H9 (cell line): ENCODE data around the gene SETD3. TPM values are rescaled to one million over a fixed set of nuclear protein-coding genes. Genes with fewer than 3 reads are reported as not detected.

Experiments
- DNase-seq: peaks from one replicate; pipeline ENCODE4 v3.0.0-alpha.2; 2017
- H2AFZ ChIP-seq: one replicate; pipeline ENCODE4 v1.6.1; 2013; ENCODE audit warnings: mild to moderate bottlenecking, low read length, control low read depth, moderate library complexity
- H2AK5ac ChIP-seq: 2 replicates; pipeline ENCODE4 v1.6.1; 2013; ENCODE audit warnings: low read length, control low read depth, mixed read lengths; ENCODE audit not compliant: insufficient read length
- H2BK120ac ChIP-seq: one replicate; pipeline ENCODE4 v1.6.1; 2013; ENCODE audit warnings: low read depth, mild to moderate bottlenecking, low read length, control low read depth, inconsistent platforms; ENCODE audit not compliant: poor library complexity, severe bottlenecking
- H2BK12ac ChIP-seq: 2 replicates; pipeline ENCODE4 v1.6.1; 2013; ENCODE audit warnings: low read length, control low read depth, mixed read lengths, low read depth; ENCODE audit not compliant: insufficient read length
- H2BK15ac ChIP-seq: 2 replicates; pipeline ENCODE4 v1.6.1; 2013; ENCODE audit warnings: low read depth, low read length, control low read depth
- H2BK20ac ChIP-seq: one replicate; pipeline ENCODE4 v1.6.1; 2013; ENCODE audit warnings: low read depth, mild to moderate bottlenecking, low read length, control low read depth, inconsistent platforms; ENCODE audit not compliant: poor library complexity, severe bottlenecking
- H2BK5ac ChIP-seq: 2 replicates; pipeline ENCODE4 v1.6.1; 2013; ENCODE audit warnings: low read length, control low read depth, mixed read lengths; ENCODE audit not compliant: insufficient read length
- H3K14ac ChIP-seq: 2 replicates; pipeline ENCODE4 v1.6.1; 2013; ENCODE audit warnings: low read length, control low read depth; ENCODE audit not compliant: insufficient read depth
- H3K18ac ChIP-seq: 2 replicates; pipeline ENCODE4 v1.6.1; 2013; ENCODE audit warnings: low read depth, mild to moderate bottlenecking, mixed read lengths, low read length, control low read depth; ENCODE audit not compliant: insufficient read length
- H3K23ac ChIP-seq: 2 replicates; pipeline ENCODE4 v1.6.1; 2013; ENCODE audit warnings: low read length, control low read depth, mixed read lengths, low read depth; ENCODE audit not compliant: insufficient read length
- H3K23me2 ChIP-seq: 2 replicates; pipeline ENCODE4 v1.6.1; 2013; ENCODE audit warnings: low read depth, mild to moderate bottlenecking, mixed read lengths, low read length, control low read depth; ENCODE audit not compliant: insufficient read length, poor library complexity, severe bottlenecking
- H3K27ac ChIP-seq: 2 replicates; pipeline ENCODE4 v1.5.1; 2013; ENCODE audit warnings: low read length, control low read depth, mixed read lengths, low read depth; ENCODE audit not compliant: insufficient read length
- H3K27me3 ChIP-seq: 2 replicates; pipeline ENCODE4 v1.6.1; 2013; ENCODE audit warnings: low read length, control low read depth, inconsistent platforms; ENCODE audit not compliant: insufficient read depth
- H3K4ac ChIP-seq: 2 replicates; pipeline ENCODE4 v1.6.1; 2013; ENCODE audit warnings: low read depth, mild to moderate bottlenecking, control low read depth, inconsistent platforms, low read length, moderate library complexity
- H3K4me1 ChIP-seq: 2 replicates; pipeline ENCODE4 v1.6.1; 2013; ENCODE audit warnings: low read length, control low read depth, inconsistent platforms; ENCODE audit not compliant: insufficient read depth
- H3K4me2 ChIP-seq: 2 replicates; pipeline ENCODE4 v1.6.1; 2013; ENCODE audit warnings: low read length, control low read depth, mixed read lengths; ENCODE audit not compliant: insufficient read length, insufficient read depth
- H3K56ac ChIP-seq: 2 replicates; pipeline ENCODE4 v1.6.1; 2013; ENCODE audit warnings: low read depth, mild to moderate bottlenecking, mixed read lengths, low read length, control low read depth; ENCODE audit not compliant: insufficient read length
- H3K79me1 ChIP-seq: 2 replicates; pipeline ENCODE4 v1.6.1; 2013; ENCODE audit warnings: low read depth, mild to moderate bottlenecking, moderate library complexity, low read length, control low read depth, inconsistent platforms; ENCODE audit not compliant: insufficient read depth, poor library complexity, severe bottlenecking
- H3K79me2 ChIP-seq: 2 replicates; pipeline ENCODE4 v1.6.1; 2013; ENCODE audit warnings: low read length, control low read depth, inconsistent platforms; ENCODE audit not compliant: insufficient read depth
- H3K9ac ChIP-seq: 2 replicates; pipeline ENCODE4 v1.6.1; 2013; ENCODE audit warnings: low read length, control low read depth, mixed read lengths; ENCODE audit not compliant: insufficient read length; ENCODE audit errors: extremely low read depth
- H3K9me3 ChIP-seq: one replicate; pipeline ENCODE4 v1.6.1; 2013; ENCODE audit warnings: low read depth, low read length, inconsistent platforms; ENCODE audit not compliant: control insufficient read depth
- H3T11ph ChIP-seq: one replicate; pipeline ENCODE4 v1.6.1; 2013; ENCODE audit warnings: mild to moderate bottlenecking, low read length, control low read depth, inconsistent platforms
- H4K20me1 ChIP-seq: one replicate; pipeline ENCODE4 v1.6.1; 2013; ENCODE audit not compliant: control insufficient read depth, insufficient read length, insufficient read depth
- H4K5ac ChIP-seq: 2 replicates; pipeline ENCODE4 v1.6.1; 2013; ENCODE audit warnings: low read depth, mild to moderate bottlenecking, mixed read lengths, low read length, control low read depth; ENCODE audit not compliant: insufficient read length
- H4K8ac ChIP-seq: replicated peaks from 2 replicates; pipeline ENCODE4 v1.6.1; 2013; ENCODE audit warnings: low read length, control low read depth, mixed read lengths, low read depth; ENCODE audit not compliant: insufficient read length
- H4K91ac ChIP-seq: 2 replicates; pipeline ENCODE4 v1.6.1; 2013; ENCODE audit warnings: low read depth, mild to moderate bottlenecking, moderate library complexity, mixed read lengths, low read length, control low read depth; ENCODE audit not compliant: insufficient read length
- H3K27ac Mint-ChIP-seq, 3 experiments: 2 replicates in 2 of 3; 3 replicates in 1 of 3; pipeline ENCODE4 v1.8.0; 2020 to 2021; ENCODE audit warnings: mixed read lengths in 3 of 3, mild to moderate bottlenecking in 1 of 3, moderate library complexity in 1 of 3
- H3K27me3 Mint-ChIP-seq: 2 replicates; pipeline ENCODE4 v1.8.0; 2021; ENCODE audit warnings: low read depth, mild to moderate bottlenecking, moderate library complexity, mixed read lengths
- H3K36me3 Mint-ChIP-seq, 3 experiments: 2 replicates in 2 of 3; 3 replicates in 1 of 3; pipeline ENCODE4 v1.8.0; 2020 to 2021; ENCODE audit warnings: low read depth in 3 of 3, mixed read lengths in 3 of 3; ENCODE audit not compliant: insufficient read depth in 1 of 3
- H3K4me1 Mint-ChIP-seq, 2 experiments: 2 replicates each; pipeline ENCODE4 v1.8.0; 2020; ENCODE audit warnings: mixed read lengths in 2 of 2
- H3K4me3 Mint-ChIP-seq, 2 experiments: 2 replicates in 1 of 2; 3 replicates in 1 of 2; pipeline ENCODE4 v1.8.0; 2020 to 2021; ENCODE audit warnings: mild to moderate bottlenecking in 2 of 2, mixed read lengths in 2 of 2, moderate library complexity in 1 of 2
- H3K9me3 Mint-ChIP-seq, 2 experiments: 2 replicates in 1 of 2; 3 replicates in 1 of 2; pipeline ENCODE4 v1.8.0; 2020; ENCODE audit warnings: mild to moderate bottlenecking in 2 of 2, mixed read lengths in 2 of 2, moderate library complexity in 1 of 2
- CTCF ChIP-seq: fragments of 200-600 bp; sonication (generic); conservative IDR thresholded peaks from 3 replicates; pipeline ENCODE4 v1.8.0; 2021; ENCODE audit warnings: antibody characterized with exemption, mild to moderate bottlenecking
- WGBS: extraction: QIAGEN DNeasy Blood & Tissue Kit; methylation state at CpG from one replicate; pipeline ENCODE4 v1.1.7; 2013; ENCODE audit warnings: missing lambda C conversion rate, low lambda C conversion rate, mixed read lengths; ENCODE audit not compliant: insufficient read length; ENCODE audit errors: extremely low coverage; 5-methylcytosine and 5-hydroxymethylcytosine counted together
- total RNA-seq: library from RNA; stranded (reverse); gene quantifications from 2 replicates; pipeline ENCODE4 v1.2.1, GENCODE V29; 2021

SETD3 gene
- total RNA-seq, 1 experiment from 2014 or later: 56.7 TPM

DNA sequence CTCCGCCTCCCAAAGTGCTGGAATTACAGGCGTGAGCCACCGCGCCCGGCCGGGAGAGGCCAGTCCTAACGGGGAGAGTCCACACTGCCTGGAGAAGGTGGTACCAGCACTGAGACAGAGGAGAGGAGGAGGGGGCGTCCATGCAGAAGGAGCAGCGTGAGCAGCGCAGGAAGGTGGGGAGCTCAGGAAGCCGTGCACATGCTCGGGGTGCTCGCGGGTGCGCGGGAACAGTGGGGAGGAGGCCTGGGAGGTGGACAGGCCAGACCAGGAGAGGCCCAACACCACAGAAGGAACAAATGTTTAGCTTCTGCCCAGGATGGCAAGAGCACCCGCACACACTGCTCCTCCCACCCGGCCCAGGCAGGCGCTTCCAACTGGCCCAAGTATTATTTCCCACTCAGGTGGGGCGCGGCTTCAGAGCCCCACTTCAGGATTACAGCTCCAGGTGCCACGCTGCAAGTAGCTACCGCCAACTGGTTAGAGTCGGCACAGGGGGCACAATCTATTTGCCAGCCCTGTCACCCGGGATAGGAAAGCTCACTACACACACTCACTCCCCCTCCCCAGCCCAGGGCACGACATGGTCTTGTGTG, 127.9 kb downstream of the SETD3 start:
- Histone ChIP-seq H3K23me2 (no peaks in the 10 kb centered on the region), H4K20me1 (no peaks in the 10 kb centered on the region), H3K79me1 (no peaks in the 10 kb centered on the region), H2BK20ac (no peak overlapping the region), H2AK5ac (no peak overlapping the region), H3K9ac (no peak overlapping the region), H2BK12ac (no peak overlapping the region), H3K9me3 (no peaks in the 10 kb centered on the region), H2AFZ (no peak overlapping the region), H2BK5ac (no peak overlapping the region), H2BK120ac (no peak overlapping the region), H2BK15ac (no peak overlapping the region), H4K8ac (no peak overlapping the region), H3K4me2 (no peak overlapping the region), H3K27ac (no peak overlapping the region), H3K4me1 (no peaks in the 10 kb centered on the region), H4K5ac (no peak overlapping the region), H4K91ac (no peak overlapping the region), H3K79me2 (no peaks in the 10 kb centered on the region), H3K18ac (no peak overlapping the region), H3K56ac (no peak overlapping the region), H3K14ac (no peak overlapping the region; the same call in 1 of the 2 replicates), H3K27me3 (no peaks in the 10 kb centered on the region), H3K4ac (no peak overlapping the region), H3T11ph (no peak overlapping the region), H3K23ac (no peak overlapping the region)
- no CpG with 5 or more reads among the region's 26 CpGs for WGBS
- H3K4me3 Mint-ChIP-seq: no peak overlapping the region
- H3K9me3 Mint-ChIP-seq: no peaks in the 10 kb centered on the region
- no peak for TF ChIP-seq CTCF
- H3K27me3 Mint-ChIP-seq: no peaks in the 10 kb centered on the region
- no peak for DNase-seq
- peaks cover 6 to 8% of the 10 kb centered on the region in 2 experiments for H3K4me1 Mint-ChIP-seq
- H3K36me3 Mint-ChIP-seq: no peaks in the 10 kb centered on the region; a peak in 1 of 7 replicates
- H3K27ac Mint-ChIP-seq: no peak overlapping the region
